GM12865 (cell line): Measurements from ENCODE around the gene TLE3.
A peak's percentile ranks its signal among the peaks of the same experiment; 100 is the strongest.

Experiments
- DNase-seq: peaks from one replicate; pipeline ENCODE4 v3.0.0; 2010; ENCODE audit warnings: low read depth
- H3K4me3 ChIP-seq: 2 replicates; pipeline ENCODE4 v1.5.1; 2011; ENCODE audit warnings: mild to moderate bottlenecking, low read depth, low read length, control low read depth
- CTCF ChIP-seq: IDR thresholded peaks from 2 replicates; pipeline ENCODE4 v1.5.1; 2011; ENCODE audit warnings: low read length, control low read depth, low read depth, inconsistent platforms; ENCODE audit not compliant: insufficient read depth; ENCODE audit errors: missing control alignments

Gene TLE3

GRCh38 chr15:70097321-70098152 lies at the start of gene TLE3:
TLE3 (minus strand) TSS chr15:70097917; CDS start chr15:70096798, 1,119 bp downstream.
- TF ChIP-seq CTCF = no peak
- DNase-seq = peak; percentile 99
- peak within 1 kb of the TSS; percentile 92 for H3K4me3 ChIP-seq

- TF ChIP-seq CTCF = no peak
- no peak overlapping the region for H3K4me3 ChIP-seq
- DNase-seq = no peak
Measured at GRCh38 chr15:70147178-70147760, 49.6 kb upstream of the TLE3 start.

GRCh38 chr15:70146771-70147170 lies 49.1 kb upstream of the TLE3 start:
- DNase-seq = no peak
- TF ChIP-seq CTCF = no peak
- no peak overlapping the region for H3K4me3 ChIP-seq

GRCh38 chr15:70146162-70146561 lies 48.4 kb upstream of the TLE3 start:
- DNase-seq = no peak
- TF ChIP-seq CTCF = no peak
- no peak overlapping the region for H3K4me3 ChIP-seq

- DNase-seq = no peak
- no peak overlapping the region for H3K4me3 ChIP-seq
- no peak for TF ChIP-seq CTCF
Measured at GRCh38 chr15:70145261-70145660, 47.5 kb upstream of the TLE3 start.

GRCh38 chr15:70142322-70143191 lies 44.8 kb upstream of the TLE3 start:
- TF ChIP-seq CTCF = no peak
- peak; percentile 20 for DNase-seq
- H3K4me3 ChIP-seq = no peak overlapping the region
